H9 (cell line): Measurements from ENCODE around the gene CNIH1. TPM values are rescaled to one million over a fixed set of nuclear protein-coding genes. Genes with fewer than 3 reads are reported as not detected.

Experiments used
- DNase-seq: peaks from one replicate; pipeline ENCODE4 v3.0.0-alpha.2; 2017
- H2AFZ ChIP-seq: one replicate; pipeline ENCODE4 v1.6.1; 2013; ENCODE audit warnings: mild to moderate bottlenecking, low read length, control low read depth, moderate library complexity
- H2AK5ac ChIP-seq: 2 replicates; pipeline ENCODE4 v1.6.1; 2013; ENCODE audit warnings: low read length, control low read depth, mixed read lengths; ENCODE audit not compliant: insufficient read length
- H2BK120ac ChIP-seq: one replicate; pipeline ENCODE4 v1.6.1; 2013; ENCODE audit warnings: low read depth, mild to moderate bottlenecking, low read length, control low read depth, inconsistent platforms; ENCODE audit not compliant: poor library complexity, severe bottlenecking
- H2BK12ac ChIP-seq: 2 replicates; pipeline ENCODE4 v1.6.1; 2013; ENCODE audit warnings: low read length, control low read depth, mixed read lengths, low read depth; ENCODE audit not compliant: insufficient read length
- H2BK15ac ChIP-seq: 2 replicates; pipeline ENCODE4 v1.6.1; 2013; ENCODE audit warnings: low read depth, low read length, control low read depth
- H2BK20ac ChIP-seq: one replicate; pipeline ENCODE4 v1.6.1; 2013; ENCODE audit warnings: low read depth, mild to moderate bottlenecking, low read length, control low read depth, inconsistent platforms; ENCODE audit not compliant: poor library complexity, severe bottlenecking
- H2BK5ac ChIP-seq: 2 replicates; pipeline ENCODE4 v1.6.1; 2013; ENCODE audit warnings: low read length, control low read depth, mixed read lengths; ENCODE audit not compliant: insufficient read length
- H3K14ac ChIP-seq: 2 replicates; pipeline ENCODE4 v1.6.1; 2013; ENCODE audit warnings: low read length, control low read depth; ENCODE audit not compliant: insufficient read depth
- H3K18ac ChIP-seq: 2 replicates; pipeline ENCODE4 v1.6.1; 2013; ENCODE audit warnings: low read depth, mild to moderate bottlenecking, mixed read lengths, low read length, control low read depth; ENCODE audit not compliant: insufficient read length
- H3K23ac ChIP-seq: 2 replicates; pipeline ENCODE4 v1.6.1; 2013; ENCODE audit warnings: low read length, control low read depth, mixed read lengths, low read depth; ENCODE audit not compliant: insufficient read length
- H3K23me2 ChIP-seq: 2 replicates; pipeline ENCODE4 v1.6.1; 2013; ENCODE audit warnings: low read depth, mild to moderate bottlenecking, mixed read lengths, low read length, control low read depth; ENCODE audit not compliant: insufficient read length, poor library complexity, severe bottlenecking
- H3K27ac ChIP-seq: 2 replicates; pipeline ENCODE4 v1.5.1; 2013; ENCODE audit warnings: low read length, control low read depth, mixed read lengths, low read depth; ENCODE audit not compliant: insufficient read length
- H3K27me3 ChIP-seq: 2 replicates; pipeline ENCODE4 v1.6.1; 2013; ENCODE audit warnings: low read length, control low read depth, inconsistent platforms; ENCODE audit not compliant: insufficient read depth
- H3K4ac ChIP-seq: 2 replicates; pipeline ENCODE4 v1.6.1; 2013; ENCODE audit warnings: low read depth, mild to moderate bottlenecking, control low read depth, inconsistent platforms, low read length, moderate library complexity
- H3K4me1 ChIP-seq: 2 replicates; pipeline ENCODE4 v1.6.1; 2013; ENCODE audit warnings: low read length, control low read depth, inconsistent platforms; ENCODE audit not compliant: insufficient read depth
- H3K4me2 ChIP-seq: 2 replicates; pipeline ENCODE4 v1.6.1; 2013; ENCODE audit warnings: low read length, control low read depth, mixed read lengths; ENCODE audit not compliant: insufficient read length, insufficient read depth
- H3K56ac ChIP-seq: 2 replicates; pipeline ENCODE4 v1.6.1; 2013; ENCODE audit warnings: low read depth, mild to moderate bottlenecking, mixed read lengths, low read length, control low read depth; ENCODE audit not compliant: insufficient read length
- H3K79me1 ChIP-seq: 2 replicates; pipeline ENCODE4 v1.6.1; 2013; ENCODE audit warnings: low read depth, mild to moderate bottlenecking, moderate library complexity, low read length, control low read depth, inconsistent platforms; ENCODE audit not compliant: insufficient read depth, poor library complexity, severe bottlenecking
- H3K79me2 ChIP-seq: 2 replicates; pipeline ENCODE4 v1.6.1; 2013; ENCODE audit warnings: low read length, control low read depth, inconsistent platforms; ENCODE audit not compliant: insufficient read depth
- H3K9ac ChIP-seq: 2 replicates; pipeline ENCODE4 v1.6.1; 2013; ENCODE audit warnings: low read length, control low read depth, mixed read lengths; ENCODE audit not compliant: insufficient read length; ENCODE audit errors: extremely low read depth
- H3K9me3 ChIP-seq: one replicate; pipeline ENCODE4 v1.6.1; 2013; ENCODE audit warnings: low read depth, low read length, inconsistent platforms; ENCODE audit not compliant: control insufficient read depth
- H3T11ph ChIP-seq: one replicate; pipeline ENCODE4 v1.6.1; 2013; ENCODE audit warnings: mild to moderate bottlenecking, low read length, control low read depth, inconsistent platforms
- H4K20me1 ChIP-seq: one replicate; pipeline ENCODE4 v1.6.1; 2013; ENCODE audit not compliant: control insufficient read depth, insufficient read length, insufficient read depth
- H4K5ac ChIP-seq: 2 replicates; pipeline ENCODE4 v1.6.1; 2013; ENCODE audit warnings: low read depth, mild to moderate bottlenecking, mixed read lengths, low read length, control low read depth; ENCODE audit not compliant: insufficient read length
- H4K8ac ChIP-seq: replicated peaks from 2 replicates; pipeline ENCODE4 v1.6.1; 2013; ENCODE audit warnings: low read length, control low read depth, mixed read lengths, low read depth; ENCODE audit not compliant: insufficient read length
- H4K91ac ChIP-seq: 2 replicates; pipeline ENCODE4 v1.6.1; 2013; ENCODE audit warnings: low read depth, mild to moderate bottlenecking, moderate library complexity, mixed read lengths, low read length, control low read depth; ENCODE audit not compliant: insufficient read length
- H3K27ac Mint-ChIP-seq, 3 experiments: 2 replicates in 2 of 3; 3 replicates in 1 of 3; pipeline ENCODE4 v1.8.0; 2020 to 2021; ENCODE audit warnings: mixed read lengths in 3 of 3, mild to moderate bottlenecking in 1 of 3, moderate library complexity in 1 of 3
- H3K27me3 Mint-ChIP-seq: 2 replicates; pipeline ENCODE4 v1.8.0; 2021; ENCODE audit warnings: low read depth, mild to moderate bottlenecking, moderate library complexity, mixed read lengths
- H3K36me3 Mint-ChIP-seq, 3 experiments: 2 replicates in 2 of 3; 3 replicates in 1 of 3; pipeline ENCODE4 v1.8.0; 2020 to 2021; ENCODE audit warnings: low read depth in 3 of 3, mixed read lengths in 3 of 3; ENCODE audit not compliant: insufficient read depth in 1 of 3
- H3K4me1 Mint-ChIP-seq, 2 experiments: 2 replicates each; pipeline ENCODE4 v1.8.0; 2020; ENCODE audit warnings: mixed read lengths in 2 of 2
- H3K4me3 Mint-ChIP-seq, 2 experiments: 2 replicates in 1 of 2; 3 replicates in 1 of 2; pipeline ENCODE4 v1.8.0; 2020 to 2021; ENCODE audit warnings: mild to moderate bottlenecking in 2 of 2, mixed read lengths in 2 of 2, moderate library complexity in 1 of 2
- H3K9me3 Mint-ChIP-seq, 2 experiments: 2 replicates in 1 of 2; 3 replicates in 1 of 2; pipeline ENCODE4 v1.8.0; 2020; ENCODE audit warnings: mild to moderate bottlenecking in 2 of 2, mixed read lengths in 2 of 2, moderate library complexity in 1 of 2
- WGBS: extraction: QIAGEN DNeasy Blood & Tissue Kit; methylation state at CpG from one replicate; pipeline ENCODE4 v1.1.7; 2013; ENCODE audit warnings: missing lambda C conversion rate, low lambda C conversion rate, mixed read lengths; ENCODE audit not compliant: insufficient read length; ENCODE audit errors: extremely low coverage; 5-methylcytosine and 5-hydroxymethylcytosine counted together
- total RNA-seq: library from RNA; stranded (reverse); gene quantifications from 2 replicates; pipeline ENCODE4 v1.2.1, GENCODE V29; 2021
- TF ChIP-seq, protein P1 (sequence below): fragments of 200-600 bp; sonication (generic); conservative IDR thresholded peaks from 3 replicates; pipeline ENCODE4 v1.8.0; 2021; ENCODE audit warnings: antibody characterized with exemption, mild to moderate bottlenecking

CNIH1 gene
- total RNA-seq, 1 experiment from 2014 or later: 99.3 TPM

DNA sequence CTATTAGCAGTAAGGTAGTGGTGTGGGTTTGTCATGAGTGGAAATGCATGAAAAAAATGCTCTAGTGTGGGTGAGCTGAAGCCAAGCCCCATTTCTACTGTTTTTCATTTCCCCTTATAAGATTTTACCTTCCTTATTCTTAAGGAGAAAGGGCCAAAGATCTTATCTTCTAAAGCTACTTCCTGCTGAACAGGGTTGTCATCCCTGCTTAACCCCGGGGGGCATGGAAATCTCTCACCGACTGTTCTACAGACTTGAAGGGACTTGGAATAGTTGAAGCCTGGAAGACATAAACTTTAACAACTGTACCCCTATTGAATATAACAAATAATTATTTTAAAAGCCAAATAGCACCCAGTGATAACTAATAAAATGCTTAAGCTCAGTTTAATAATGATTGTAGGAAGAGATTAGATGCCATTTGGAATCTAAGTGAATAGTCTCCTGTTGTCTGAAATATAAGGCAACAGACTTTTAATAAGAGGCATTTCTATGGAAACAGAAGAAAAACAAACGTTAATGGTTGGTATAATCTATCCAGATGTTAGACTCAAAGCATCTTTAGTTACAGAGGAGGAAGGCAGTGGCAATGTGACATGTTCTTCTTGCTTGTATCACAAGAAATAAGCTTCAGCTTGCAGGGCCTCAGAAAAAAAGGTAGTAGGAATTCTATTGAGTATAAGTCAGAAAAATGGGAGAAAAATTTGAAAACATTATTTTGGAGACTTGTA lies 49.4 kb upstream of the CNIH1 start:
- Mint-ChIP-seq H3K27ac (no peak overlapping the region), H3K9me3 (no peaks in the 10 kb centered on the region; a peak in 1 of 5 replicates), H3K36me3 (peaks cover under 1 to 5% (median 4%) of the 10 kb centered on the region in 3 experiments; a peak in 4 of 7 replicates), H3K4me1 (peaks cover 35 to 48% of the 10 kb centered on the region in 2 experiments), H3K4me3 (no peak overlapping the region), H3K27me3 (no peaks in the 10 kb centered on the region)
- H2BK12ac ChIP-seq: no peak overlapping the region
- H2BK5ac ChIP-seq: no peak overlapping the region
- no peaks in the 10 kb centered on the region for H3K9me3 ChIP-seq
- H4K20me1 ChIP-seq: no peaks in the 10 kb centered on the region
- H3K79me2 ChIP-seq: peaks cover 15% of the 10 kb centered on the region; the same call in 1 of the 2 replicates
- H4K5ac ChIP-seq: no peak overlapping the region
- H4K91ac ChIP-seq: no peak overlapping the region
- no peaks in the 10 kb centered on the region; the same call in 1 of the 2 replicates for H3K4me1 ChIP-seq
- no peak overlapping the region for H2BK120ac ChIP-seq
- H2AK5ac ChIP-seq: no peak overlapping the region
- H3K56ac ChIP-seq: no peak overlapping the region
- no peak overlapping the region for H2BK20ac ChIP-seq
- no peak overlapping the region for H3K18ac ChIP-seq
- no peak overlapping the region for H2AFZ ChIP-seq
- H3K4ac ChIP-seq: no peak overlapping the region
- no CpG with 5 or more reads among the region's 3 CpGs for WGBS
- peaks cover 4% of the 10 kb centered on the region for H3K79me1 ChIP-seq
- no peak overlapping the region for H3K4me2 ChIP-seq
- no peak overlapping the region for H3K14ac ChIP-seq
- no peak for DNase-seq
- no peak overlapping the region for H3K23ac ChIP-seq
- H3T11ph ChIP-seq: no peak overlapping the region
- H3K23me2 ChIP-seq: peaks cover 12% of the 10 kb centered on the region
- H3K9ac ChIP-seq: no peak overlapping the region
- no peak overlapping the region for H4K8ac ChIP-seq
- no peak overlapping the region for H2BK15ac ChIP-seq
- TF ChIP-seq, protein P1, sequence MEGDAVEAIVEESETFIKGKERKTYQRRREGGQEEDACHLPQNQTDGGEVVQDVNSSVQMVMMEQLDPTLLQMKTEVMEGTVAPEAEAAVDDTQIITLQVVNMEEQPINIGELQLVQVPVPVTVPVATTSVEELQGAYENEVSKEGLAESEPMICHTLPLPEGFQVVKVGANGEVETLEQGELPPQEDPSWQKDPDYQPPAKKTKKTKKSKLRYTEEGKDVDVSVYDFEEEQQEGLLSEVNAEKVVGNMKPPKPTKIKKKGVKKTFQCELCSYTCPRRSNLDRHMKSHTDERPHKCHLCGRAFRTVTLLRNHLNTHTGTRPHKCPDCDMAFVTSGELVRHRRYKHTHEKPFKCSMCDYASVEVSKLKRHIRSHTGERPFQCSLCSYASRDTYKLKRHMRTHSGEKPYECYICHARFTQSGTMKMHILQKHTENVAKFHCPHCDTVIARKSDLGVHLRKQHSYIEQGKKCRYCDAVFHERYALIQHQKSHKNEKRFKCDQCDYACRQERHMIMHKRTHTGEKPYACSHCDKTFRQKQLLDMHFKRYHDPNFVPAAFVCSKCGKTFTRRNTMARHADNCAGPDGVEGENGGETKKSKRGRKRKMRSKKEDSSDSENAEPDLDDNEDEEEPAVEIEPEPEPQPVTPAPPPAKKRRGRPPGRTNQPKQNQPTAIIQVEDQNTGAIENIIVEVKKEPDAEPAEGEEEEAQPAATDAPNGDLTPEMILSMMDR: no peak
- no peak overlapping the region for H3K27ac ChIP-seq
- H3K27me3 ChIP-seq: no peaks in the 10 kb centered on the region
